Stimulated activated CD8-positive, alpha-beta memory T cell treated with anti-CD3 and anti-CD28 coated beads, Interleukin-4, amount 100 ng/mL, for 1 hour (primary cell): ENCODE measurements around the gene SPHKAP.
"Not testable (repeated sequence)": the region's sequence is repeated elsewhere in the genome, so short reads cannot be mapped to it uniquely, and the experiment has no call there.

Experiments used
- DNase-seq, 2 donors: peaks; one replicate each; pipeline ENCODE4 v3.0.0-alpha.2; 2020; ENCODE audit warnings: low read depth in 2 of 2, low spot score in 1 of 2

SPHKAP gene, protein sequence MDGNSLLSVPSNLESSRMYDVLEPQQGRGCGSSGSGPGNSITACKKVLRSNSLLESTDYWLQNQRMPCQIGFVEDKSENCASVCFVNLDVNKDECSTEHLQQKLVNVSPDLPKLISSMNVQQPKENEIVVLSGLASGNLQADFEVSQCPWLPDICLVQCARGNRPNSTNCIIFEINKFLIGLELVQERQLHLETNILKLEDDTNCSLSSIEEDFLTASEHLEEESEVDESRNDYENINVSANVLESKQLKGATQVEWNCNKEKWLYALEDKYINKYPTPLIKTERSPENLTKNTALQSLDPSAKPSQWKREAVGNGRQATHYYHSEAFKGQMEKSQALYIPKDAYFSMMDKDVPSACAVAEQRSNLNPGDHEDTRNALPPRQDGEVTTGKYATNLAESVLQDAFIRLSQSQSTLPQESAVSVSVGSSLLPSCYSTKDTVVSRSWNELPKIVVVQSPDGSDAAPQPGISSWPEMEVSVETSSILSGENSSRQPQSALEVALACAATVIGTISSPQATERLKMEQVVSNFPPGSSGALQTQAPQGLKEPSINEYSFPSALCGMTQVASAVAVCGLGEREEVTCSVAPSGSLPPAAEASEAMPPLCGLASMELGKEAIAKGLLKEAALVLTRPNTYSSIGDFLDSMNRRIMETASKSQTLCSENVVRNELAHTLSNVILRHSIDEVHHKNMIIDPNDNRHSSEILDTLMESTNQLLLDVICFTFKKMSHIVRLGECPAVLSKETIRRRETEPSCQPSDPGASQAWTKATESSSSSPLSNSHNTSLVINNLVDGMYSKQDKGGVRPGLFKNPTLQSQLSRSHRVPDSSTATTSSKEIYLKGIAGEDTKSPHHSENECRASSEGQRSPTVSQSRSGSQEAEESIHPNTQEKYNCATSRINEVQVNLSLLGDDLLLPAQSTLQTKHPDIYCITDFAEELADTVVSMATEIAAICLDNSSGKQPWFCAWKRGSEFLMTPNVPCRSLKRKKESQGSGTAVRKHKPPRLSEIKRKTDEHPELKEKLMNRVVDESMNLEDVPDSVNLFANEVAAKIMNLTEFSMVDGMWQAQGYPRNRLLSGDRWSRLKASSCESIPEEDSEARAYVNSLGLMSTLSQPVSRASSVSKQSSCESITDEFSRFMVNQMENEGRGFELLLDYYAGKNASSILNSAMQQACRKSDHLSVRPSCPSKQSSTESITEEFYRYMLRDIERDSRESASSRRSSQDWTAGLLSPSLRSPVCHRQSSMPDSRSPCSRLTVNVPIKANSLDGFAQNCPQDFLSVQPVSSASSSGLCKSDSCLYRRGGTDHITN (N-terminal part only)

DNA sequence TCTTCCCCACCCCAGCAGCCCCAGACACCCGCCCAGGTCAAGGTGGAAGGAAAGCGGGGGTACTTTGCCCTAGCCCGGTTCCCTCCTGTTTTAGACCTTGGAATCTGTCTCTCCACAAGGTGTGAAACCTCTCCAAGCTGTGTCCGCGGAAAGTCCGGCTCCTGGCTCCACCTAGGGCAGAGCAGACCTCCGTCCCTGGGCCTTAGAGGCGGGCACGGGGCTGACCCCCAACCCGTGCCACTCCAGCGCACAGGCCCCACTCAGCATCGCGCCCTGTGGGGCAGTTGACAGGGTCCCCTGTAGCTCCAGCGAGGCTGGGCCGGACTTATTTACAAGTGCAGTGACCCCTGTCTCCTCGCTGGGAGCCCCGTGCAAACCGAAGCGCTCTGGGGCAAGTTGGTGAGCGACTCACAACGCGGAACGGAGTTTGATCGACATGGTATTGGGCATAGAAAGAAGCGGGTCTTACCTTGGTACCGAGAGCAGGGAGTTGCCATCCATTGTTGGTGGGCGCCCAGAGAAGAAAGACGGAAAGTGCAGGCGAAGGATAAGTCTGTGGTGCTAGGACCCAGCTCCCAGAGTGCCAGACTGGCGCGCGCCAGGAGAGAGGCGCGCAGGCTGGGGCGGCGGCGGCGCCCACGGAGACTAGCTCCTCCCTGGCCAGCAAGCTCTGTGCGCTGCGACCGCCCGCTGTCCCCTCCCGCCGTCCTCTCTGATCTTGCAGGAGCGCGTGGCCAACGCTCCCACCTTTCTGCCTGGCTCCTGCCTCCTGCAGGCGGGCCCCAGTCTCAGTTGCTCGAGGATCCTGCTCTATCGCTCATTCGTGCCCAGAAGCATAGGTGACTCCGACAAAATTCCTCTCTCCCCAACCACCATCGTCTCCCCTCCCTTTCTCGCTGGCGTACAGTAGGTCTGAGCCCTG is at the start of gene SPHKAP:
TSS of gene SPHKAP (minus strand) at position 590 of the 922 bp plus-strand sequence. CDS start at position 501, 89 bp downstream.
- DNase-seq: no peak

DNA sequence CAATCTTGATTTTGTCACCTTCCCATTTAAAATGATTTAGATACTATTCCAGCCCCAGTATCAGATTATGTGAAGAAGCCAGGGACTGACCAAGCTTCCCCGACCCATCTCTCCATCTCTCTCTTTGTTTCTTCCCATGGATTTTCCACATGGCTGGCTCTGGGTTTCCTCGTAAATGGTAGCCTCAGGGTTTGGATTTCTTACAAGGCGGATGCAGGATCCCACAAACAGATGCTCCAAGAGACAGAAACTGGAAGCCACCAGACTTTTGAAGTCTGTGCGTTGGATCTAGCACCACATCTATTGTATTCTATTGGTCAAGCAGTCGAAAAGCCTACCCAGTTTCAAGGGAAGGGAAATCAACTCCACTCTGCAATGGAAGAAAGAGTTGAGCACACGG is 46.0 kb upstream of the SPHKAP start:
- DNase-seq: no peak

DNA sequence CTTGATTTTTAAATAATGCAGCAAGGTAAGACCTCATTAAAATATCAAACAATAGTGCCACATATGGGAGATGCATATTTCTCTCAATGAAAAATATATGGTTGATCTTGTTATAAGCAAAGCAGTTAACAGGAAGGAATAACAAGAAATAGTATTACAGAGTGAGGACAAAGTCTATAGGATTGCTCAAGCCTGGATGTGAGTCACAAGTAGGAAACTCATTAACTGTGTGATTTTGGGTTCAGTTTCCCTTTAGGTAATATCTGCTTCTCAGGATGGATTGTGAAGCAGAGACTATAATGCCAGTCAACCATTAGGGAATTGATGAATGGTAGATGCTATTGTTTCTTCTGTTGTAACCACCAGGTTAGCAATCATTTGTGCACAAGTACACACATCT is 42.9 kb upstream of the SPHKAP start:
- DNase-seq: no peak

DNA sequence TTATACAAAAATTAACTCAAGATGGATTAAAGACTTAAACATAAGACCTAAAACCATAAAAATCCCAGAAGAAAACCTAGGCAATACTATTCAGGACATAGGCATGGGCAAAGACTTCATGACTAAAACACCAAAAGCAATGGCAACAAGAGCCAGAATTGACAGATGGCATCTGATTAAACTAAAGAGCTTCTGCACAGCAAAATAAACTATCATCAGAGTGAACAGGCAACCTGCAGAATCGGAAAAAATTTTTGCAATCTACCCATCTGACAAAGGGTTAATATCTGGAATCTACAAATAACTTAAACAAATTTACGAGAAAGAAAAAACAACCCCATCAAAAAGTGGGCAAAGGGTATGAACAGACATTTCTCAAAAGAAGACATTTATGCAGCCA is 37.1 kb upstream of the SPHKAP start:
- DNase-seq: not testable (repeated sequence)

DNA sequence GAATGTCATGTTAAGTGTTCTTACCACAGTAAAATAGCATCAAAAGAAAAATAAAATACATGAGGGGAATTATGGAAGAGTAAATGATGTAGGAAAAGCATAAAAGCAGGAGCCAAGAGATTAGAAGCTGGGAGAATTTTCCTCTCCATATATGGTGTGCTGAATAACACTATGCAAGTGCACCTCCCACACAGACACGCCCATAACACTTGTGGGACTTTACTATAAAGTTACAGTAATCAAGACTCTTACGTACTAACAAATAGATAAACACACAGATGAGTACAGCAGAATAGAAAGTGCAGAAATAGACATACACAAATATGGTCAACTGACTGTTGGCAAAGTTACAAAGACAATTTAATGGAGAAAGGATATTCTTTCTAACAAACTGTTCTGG is 16.0 kb upstream of the SPHKAP start:
- no peak for DNase-seq

DNA sequence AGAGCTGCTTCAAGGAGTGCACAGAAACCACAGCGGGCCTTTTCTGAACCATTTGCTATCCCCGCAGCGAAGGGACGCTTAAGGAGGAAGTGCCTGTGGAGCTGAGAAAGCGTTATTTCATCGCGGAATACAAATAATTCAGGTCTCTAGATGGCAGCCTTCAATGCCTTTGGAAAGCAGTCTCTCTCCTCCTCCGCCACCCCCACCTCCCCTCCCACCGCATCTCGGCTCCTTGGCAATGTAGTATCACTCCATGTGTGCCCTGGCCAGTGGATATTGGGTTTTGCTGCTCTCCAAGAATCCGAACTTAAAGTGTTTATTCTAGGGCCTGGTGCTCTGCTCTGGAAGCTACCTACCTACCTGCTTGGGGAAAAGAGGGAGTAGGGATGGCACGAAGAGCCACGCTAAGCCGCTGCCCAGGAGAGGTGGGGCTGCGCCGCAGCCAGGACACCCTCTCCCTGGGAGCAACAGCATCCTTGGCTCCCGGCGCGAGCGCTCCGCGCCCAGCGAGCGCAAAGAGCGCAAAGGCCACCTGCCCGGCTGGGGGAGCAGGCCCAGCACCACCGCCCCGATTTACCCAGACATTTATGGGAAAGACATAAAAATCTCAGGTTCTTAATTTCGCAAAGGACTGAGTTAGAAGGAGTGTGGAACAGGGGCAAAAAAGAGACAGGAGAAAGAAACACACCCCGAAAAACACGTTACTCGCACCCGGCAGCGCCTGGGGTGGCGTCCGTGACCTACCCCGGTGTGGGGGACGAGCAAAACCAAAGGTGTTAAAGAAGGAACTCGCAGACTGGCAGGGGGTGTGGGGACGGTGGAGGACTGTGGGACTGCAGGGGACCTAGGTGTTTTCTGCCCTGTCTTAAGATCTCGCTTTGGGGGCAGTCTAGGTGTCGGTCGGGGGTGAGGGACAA is 1.0 kb downstream of the SPHKAP start:
- DNase-seq: no peak

GRCh38 chr2:228167290-228167689 is 14.2 kb downstream of the SPHKAP start:
- no peak for DNase-seq

GRCh38 chr2:228164718-228165117 is 16.8 kb downstream of the SPHKAP start:
- DNase-seq: no peak

GRCh38 chr2:228157841-228158240 is 23.6 kb downstream of the SPHKAP start:
- DNase-seq: no peak

DNA sequence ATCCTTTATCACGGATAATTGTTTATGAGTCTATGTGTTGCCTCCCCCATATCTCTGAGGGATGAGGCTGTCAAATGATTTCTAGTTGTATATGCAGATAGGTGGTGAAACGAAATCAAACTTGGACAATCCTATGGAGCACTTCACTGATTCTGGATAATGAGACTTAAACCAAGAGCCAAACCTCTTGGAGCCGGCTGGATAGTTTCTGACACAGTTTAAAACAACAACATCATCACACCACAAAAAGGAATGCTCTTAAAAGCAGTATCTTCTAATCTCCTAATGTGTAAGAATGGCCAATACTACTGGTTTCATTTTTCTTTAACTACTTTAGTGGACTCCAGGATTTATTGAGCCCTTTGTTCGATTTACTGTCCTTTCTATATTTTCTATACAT is 36.5 kb downstream of the SPHKAP start:
- no peak for DNase-seq

- no peak for DNase-seq
Measured at GRCh38 chr2:228140934-228141528, 40.5 kb downstream of the SPHKAP start.

- no peak for DNase-seq
Measured at GRCh38 chr2:228136027-228136426, 45.5 kb downstream of the SPHKAP start.

DNA sequence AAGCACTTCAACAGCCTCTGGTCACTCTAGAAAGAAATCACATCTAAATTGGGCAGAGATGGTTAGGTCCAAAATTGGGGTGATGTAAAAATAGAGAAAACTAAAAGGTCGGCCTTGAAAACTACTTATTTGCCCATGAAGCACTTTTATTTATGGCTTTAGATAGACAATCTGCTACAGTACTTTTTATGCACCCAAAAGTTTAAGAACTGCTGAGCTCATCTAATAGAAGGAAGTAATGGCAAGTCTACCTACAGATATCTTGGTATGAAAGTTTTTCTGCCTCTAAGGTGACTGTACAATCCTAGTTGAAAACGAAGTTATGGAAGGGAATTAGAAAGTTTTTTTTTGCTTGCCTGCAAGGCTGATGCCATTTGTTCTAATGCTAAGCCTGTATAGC is 46.2 kb downstream of the SPHKAP start:
- no peak for DNase-seq

GRCh38 chr2:228131833-228132232 is 49.7 kb downstream of the SPHKAP start:
- no peak for DNase-seq

DNA sequence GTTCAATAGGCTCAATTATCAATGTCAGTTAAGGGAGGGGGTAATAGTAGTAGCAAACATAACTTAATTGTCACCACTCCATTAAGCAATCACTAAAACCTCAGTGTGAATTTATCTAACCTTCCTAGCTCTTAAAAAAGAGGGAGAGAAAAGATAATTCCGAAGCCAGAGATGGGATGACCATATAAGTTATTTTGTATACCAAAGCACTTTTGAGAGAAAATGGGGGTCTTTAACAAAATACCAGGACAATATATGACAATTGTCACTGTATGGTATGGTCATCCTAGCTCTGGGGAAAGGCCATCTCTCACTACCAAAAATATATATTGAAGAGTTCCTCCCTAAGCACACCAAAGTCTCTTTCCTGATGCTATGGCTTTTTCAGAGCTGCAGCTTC is 55.1 kb downstream of the SPHKAP start:
- no peak for DNase-seq

DNA sequence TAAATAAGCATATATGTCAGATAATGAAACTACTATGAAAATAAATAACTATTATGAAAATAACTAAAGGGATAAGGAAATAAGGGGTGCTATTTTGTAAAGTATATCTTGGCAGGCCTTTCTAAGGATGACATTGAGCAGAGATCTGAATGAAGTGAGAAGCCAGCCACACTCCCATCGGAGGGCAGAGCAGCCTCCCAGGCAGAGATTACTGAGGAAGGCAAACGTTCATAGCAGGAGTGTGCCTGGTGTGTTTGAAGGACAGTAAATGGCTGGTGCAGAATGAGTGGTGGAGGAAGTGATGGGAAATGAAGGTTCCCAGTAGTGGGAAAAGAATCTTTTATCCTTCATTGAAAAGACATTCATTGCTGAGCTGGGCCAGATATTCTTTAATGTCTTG is 62.5 kb downstream of the SPHKAP start:
- no peak for DNase-seq

GRCh38 chr2:228107846-228108245 is 73.6 kb downstream of the SPHKAP start:
- no peak for DNase-seq

GRCh38 chr2:228105526-228106250 is 75.8 kb downstream of the SPHKAP start:
- no peak for DNase-seq
